ENCODE data around the gene PAGE1. TPM values are rescaled to one million over a fixed set of nuclear protein-coding genes. Genes with fewer than 3 reads are reported as not detected.
"Not testable (repeated sequence)": the region's sequence is repeated elsewhere in the genome, so short reads cannot be mapped to it uniquely, and the experiment has no call there.

The PAGE1 gene
- not detected for polyA plus RNA-seq

GRCh38 chrX:49695276-49696180 lies at the start of gene PAGE1:
PAGE1 (minus strand) TSS chrX:49695984; CDS start chrX:49694770, 1,214 bp downstream.
- DNase-seq, result no peak
- Mint-ChIP-seq H3K27ac (no peak within 1 kb of the TSS), H3K36me3 (no peaks in the 10 kb centered on the region), H3K4me3 (no peak within 1 kb of the TSS), H3K9me3 (peaks cover 0 to 1% (median 0%) of the 10 kb centered on the region in 6 donors), H3K27me3 (ENCODE audit: low read depth in 3 of 3) (peaks cover 0 to 6% (median 4%) of the 10 kb centered on the region in 3 donors), H3K4me1 (no peaks in the 10 kb centered on the region)

- H3K36me3 Mint-ChIP-seq; H3K27me3 Mint-ChIP-seq (ENCODE audit: low read depth in 3 of 3); DNase-seq; H3K4me3 Mint-ChIP-seq; H3K27ac Mint-ChIP-seq; H3K4me1 Mint-ChIP-seq; H3K9me3 Mint-ChIP-seq: not testable (repeated sequence)
Measured at GRCh38 chrX:49741501-49741900, 45.7 kb upstream of the PAGE1 start.

GRCh38 chrX:49727847-49728246 lies 32.1 kb upstream of the PAGE1 start:
- Mint-ChIP-seq H3K27me3 (ENCODE audit: low read depth in 3 of 3) (peaks cover 2 to 9% (median 5%) of the 10 kb centered on the region in 3 donors), H3K27ac (no peak overlapping the region), H3K9me3 (peaks cover 0 to 2% (median 0%) of the 10 kb centered on the region in 6 donors), H3K4me1 (no peaks in the 10 kb centered on the region), H3K36me3 (no peaks in the 10 kb centered on the region), H3K4me3 (no peak overlapping the region)
- DNase-seq, result no peak

- Mint-ChIP-seq H3K9me3 (peaks cover 0 to 2% (median 0%) of the 10 kb centered on the region in 6 donors), H3K36me3 (no peaks in the 10 kb centered on the region), H3K4me3 (no peak overlapping the region), H3K27me3 (ENCODE audit: low read depth in 3 of 3) (peaks cover 2 to 9% (median 5%) of the 10 kb centered on the region in 3 donors), H3K4me1 (no peaks in the 10 kb centered on the region), H3K27ac (no peak overlapping the region)
- DNase-seq, result no peak
Measured at GRCh38 chrX:49726966-49727365, 31.2 kb upstream of the PAGE1 start.

- Mint-ChIP-seq H3K4me3 (no peak overlapping the region), H3K36me3 (no peaks in the 10 kb centered on the region), H3K27ac (no peak overlapping the region), H3K9me3 (peaks cover 0 to 2% (median 0%) of the 10 kb centered on the region in 6 donors), H3K27me3 (ENCODE audit: low read depth in 3 of 3) (peaks cover 2 to 6% (median 3%) of the 10 kb centered on the region in 3 donors), H3K4me1 (no peaks in the 10 kb centered on the region)
- DNase-seq, result no peak
Measured at GRCh38 chrX:49725923-49726904, 30.4 kb upstream of the PAGE1 start.

GRCh38 chrX:49725401-49725800 lies 29.6 kb upstream of the PAGE1 start:
- DNase-seq, result no peak
- no peaks in the 10 kb centered on the region for H3K36me3 Mint-ChIP-seq
- H3K27ac Mint-ChIP-seq, result no peak overlapping the region
- no peaks in the 10 kb centered on the region for H3K4me1 Mint-ChIP-seq
- peaks cover 0 to 2% (median 0%) of the 10 kb centered on the region in 3 donors for H3K27me3 Mint-ChIP-seq (ENCODE audit: low read depth in 3 of 3)
- peaks cover 0 to 2% (median 0%) of the 10 kb centered on the region in 6 donors for H3K9me3 Mint-ChIP-seq
- no peak overlapping the region for H3K4me3 Mint-ChIP-seq

GRCh38 chrX:49720106-49720505 lies 24.3 kb upstream of the PAGE1 start:
- not testable (repeated sequence) for DNase-seq; H3K9me3 Mint-ChIP-seq; H3K4me1 Mint-ChIP-seq; H3K27ac Mint-ChIP-seq; H3K27me3 Mint-ChIP-seq (ENCODE audit: low read depth in 3 of 3); H3K36me3 Mint-ChIP-seq; H3K4me3 Mint-ChIP-seq

- Mint-ChIP-seq H3K27me3 (ENCODE audit: low read depth in 3 of 3) (peaks cover 2 to 5% (median 4%) of the 10 kb centered on the region in 3 donors), H3K4me3 (no peak overlapping the region), H3K36me3 (no peaks in the 10 kb centered on the region), H3K27ac (no peak overlapping the region), H3K9me3 (peaks cover 0 to under 1% (median 0%) of the 10 kb centered on the region in 6 donors), H3K4me1 (no peaks in the 10 kb centered on the region)
- no peak for DNase-seq
Measured at GRCh38 chrX:49712577-49712976, 16.8 kb upstream of the PAGE1 start.

GRCh38 chrX:49710744-49711319 lies 15.0 kb upstream of the PAGE1 start:
- Mint-ChIP-seq H3K36me3 (no peaks in the 10 kb centered on the region), H3K9me3 (no peaks in the 10 kb centered on the region), H3K4me3 (no peak overlapping the region), H3K27me3 (ENCODE audit: low read depth in 3 of 3) (peaks cover 0 to 12% (median 7%) of the 10 kb centered on the region in 3 donors), H3K27ac (no peak overlapping the region), H3K4me1 (no peaks in the 10 kb centered on the region)
- DNase-seq, result no peak

- DNase-seq, result no peak
- H3K9me3 Mint-ChIP-seq, result no peaks in the 10 kb centered on the region
- no peaks in the 10 kb centered on the region for H3K4me1 Mint-ChIP-seq
- no peak overlapping the region for H3K27ac Mint-ChIP-seq
- peaks cover 0 to 9% (median 8%) of the 10 kb centered on the region in 3 donors for H3K27me3 Mint-ChIP-seq (ENCODE audit: low read depth in 3 of 3)
- no peak overlapping the region for H3K4me3 Mint-ChIP-seq
- H3K36me3 Mint-ChIP-seq, result no peaks in the 10 kb centered on the region
Measured at GRCh38 chrX:49704691-49705404, 9.1 kb upstream of the PAGE1 start.

- Mint-ChIP-seq H3K9me3 (peaks cover 0 to 1% (median 0%) of the 10 kb centered on the region in 6 donors), H3K27me3 (ENCODE audit: low read depth in 3 of 3) (peaks cover 0 to 8% (median 6%) of the 10 kb centered on the region in 3 donors), H3K36me3 (no peaks in the 10 kb centered on the region), H3K4me3 (no peak overlapping the region), H3K27ac (no peak overlapping the region), H3K4me1 (no peaks in the 10 kb centered on the region)
- no peak for DNase-seq
Measured at GRCh38 chrX:49701933-49702332, 6.1 kb upstream of the PAGE1 start.

- DNase-seq, result no peak
- H3K4me3 Mint-ChIP-seq, result no peak overlapping the region
- H3K27ac Mint-ChIP-seq, result no peak overlapping the region
- no peaks in the 10 kb centered on the region for H3K36me3 Mint-ChIP-seq
- H3K9me3 Mint-ChIP-seq, result peaks cover 0 to 1% (median 0%) of the 10 kb centered on the region in 6 donors
- peaks cover 0 to 10% (median 3%) of the 10 kb centered on the region in 3 donors for H3K27me3 Mint-ChIP-seq (ENCODE audit: low read depth in 3 of 3)
- no peaks in the 10 kb centered on the region for H3K4me1 Mint-ChIP-seq
Measured at GRCh38 chrX:49701323-49701722, 5.5 kb upstream of the PAGE1 start.
